GM12892 (cell line): ENCODE results near the gene SCAMP3.
A peak's percentile ranks its signal among the peaks of the same experiment; 100 is the strongest.
"Not testable (repeated sequence)": the region's sequence is repeated elsewhere in the genome, so short reads cannot be mapped to it uniquely, and the experiment has no call there.

Experiments used
- DNase-seq: peaks from one replicate; pipeline ENCODE4 v3.0.0; 2011; ENCODE audit not compliant: insufficient read length
- FAIRE-seq: peaks from 2 replicates; lab custom pipeline; 2011; peaks lifted over from hg19 to GRCh38; lab: Jason Lieb, UNC
- POLR2A ChIP-seq: IDR thresholded peaks from 2 replicates; pipeline ENCODE4 v1.6.1; 2011; ENCODE audit warnings: low read depth, low read length, control low read depth
- POLR2AphosphoS5 ChIP-seq: IDR thresholded peaks from 2 replicates; pipeline ENCODE4 v1.6.1; 2011; ENCODE audit warnings: low read depth, low read length, control low read depth
- TAF1 ChIP-seq: IDR thresholded peaks from 2 replicates; pipeline ENCODE4 v1.6.1; 2011; ENCODE audit warnings: low read depth, mild to moderate bottlenecking, control low read depth, low read length, borderline replicate concordance

Gene SCAMP3

GRCh38 chr1:155250246-155250632 lies 11.9 kb downstream of the SCAMP3 start:
- no peak for TF ChIP-seq POLR2A
- TF ChIP-seq TAF1 = no peak
- no peak for TF ChIP-seq POLR2AphosphoS5
- DNase-seq = no peak
- no peak for FAIRE-seq

- no peak for FAIRE-seq
- DNase-seq = no peak
- TF ChIP-seq POLR2AphosphoS5 (no peak), POLR2A (no peak), TAF1 (no peak)
Measured at GRCh38 chr1:155247667-155248553, 14.2 kb downstream of the SCAMP3 start.

DNA sequence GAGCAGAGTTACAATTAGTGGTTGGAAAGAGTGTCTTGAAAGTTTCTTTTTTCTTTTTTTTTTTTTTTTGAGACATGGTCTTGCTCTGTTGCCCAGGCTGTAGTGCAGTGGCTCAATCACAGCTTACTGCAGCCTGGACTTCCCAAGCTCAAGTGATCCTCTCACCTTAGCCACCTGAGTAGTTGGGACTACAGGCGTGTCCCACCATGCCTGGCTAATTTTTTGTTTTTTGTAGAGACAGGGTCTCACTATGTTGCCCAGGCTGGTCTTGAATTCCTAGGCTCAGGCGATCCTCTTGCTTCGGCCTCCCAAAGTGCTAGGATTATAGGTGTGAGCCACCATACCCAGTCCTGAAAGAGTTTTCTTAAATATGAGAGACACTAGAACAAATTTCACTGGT lies 15.4 kb downstream of the SCAMP3 start:
- DNase-seq, FAIRE-seq: not testable (repeated sequence)

GRCh38 chr1:155245163-155245524 lies 17.0 kb downstream of the SCAMP3 start:
- no peak for TF ChIP-seq POLR2AphosphoS5
- no peak for TF ChIP-seq TAF1
- no peak for TF ChIP-seq POLR2A
- DNase-seq = no peak
- FAIRE-seq = no peak

DNA sequence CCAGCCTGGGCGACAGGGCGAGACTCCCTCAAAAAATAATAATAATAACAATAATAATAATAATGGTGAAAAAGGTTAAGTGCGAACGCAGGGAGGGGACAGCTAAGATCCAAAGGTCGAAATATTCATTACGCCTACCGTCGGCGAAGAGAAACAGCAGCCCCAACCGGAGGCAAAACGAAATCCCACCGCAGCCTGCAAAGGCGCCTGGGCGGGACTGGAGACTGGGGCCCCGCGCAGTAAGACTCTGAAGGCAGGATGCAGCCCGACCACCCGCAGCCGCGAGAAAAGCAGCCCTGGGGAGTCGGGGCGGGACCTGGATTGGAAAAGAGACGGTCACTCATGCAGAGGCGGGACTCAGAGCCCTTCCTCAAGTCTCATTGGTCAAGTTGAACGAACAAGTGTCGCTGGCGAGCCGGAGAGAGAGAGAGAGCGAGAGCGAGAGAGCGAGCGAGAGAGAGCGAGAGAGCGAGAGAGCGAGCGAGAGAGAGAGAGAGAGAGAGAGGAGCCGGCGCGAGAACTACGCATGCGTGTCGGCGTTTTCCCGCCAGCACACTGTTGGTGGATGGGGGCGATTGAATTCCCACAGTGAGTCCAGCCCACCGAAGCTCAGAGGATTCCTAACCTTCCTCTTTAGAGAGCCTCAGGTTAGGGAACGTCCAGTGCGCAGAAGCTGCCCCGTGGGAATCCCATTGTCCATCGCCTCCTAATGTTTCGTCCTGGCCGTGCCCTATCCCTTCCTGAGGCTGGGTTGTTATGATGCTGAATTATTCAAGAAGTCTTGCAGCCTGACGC lies 17.6 kb downstream of the SCAMP3 start:
- FAIRE-seq (peak; percentile 66), DNase-seq (peak; percentile 92)
- TF ChIP-seq POLR2A (peak; percentile 96), TAF1 (peak; percentile 37; the same call in 1 of the 2 replicates), POLR2AphosphoS5 (peak; percentile 93)

- DNase-seq (no peak), FAIRE-seq (no peak)
- TF ChIP-seq POLR2AphosphoS5 (no peak), TAF1 (no peak), POLR2A (no peak)
Measured at GRCh38 chr1:155242805-155243358, 19.3 kb downstream of the SCAMP3 start.

DNA sequence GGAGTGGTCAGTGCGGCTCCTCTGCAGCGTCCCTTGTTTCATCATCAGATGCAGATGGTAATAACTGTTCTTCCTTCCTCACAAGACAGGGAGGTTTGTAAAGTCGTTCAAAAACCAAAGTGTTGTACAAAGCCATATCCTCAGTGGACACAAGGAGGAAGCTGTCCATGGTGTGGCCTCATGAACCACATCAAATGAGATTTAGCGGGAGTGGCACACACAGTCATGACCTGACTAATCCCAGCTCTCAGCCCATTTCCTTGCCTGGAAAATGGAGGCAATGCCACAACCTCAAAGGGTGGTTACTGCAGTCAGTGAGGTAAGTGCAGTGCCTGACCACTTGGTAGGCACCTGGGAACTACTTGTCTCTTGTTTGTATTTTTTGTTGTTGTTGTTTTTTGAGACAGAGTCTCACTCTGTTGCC lies 20.3 kb downstream of the SCAMP3 start:
- DNase-seq (no peak), FAIRE-seq (no peak)
- TF ChIP-seq POLR2A (no peak), TAF1 (no peak), POLR2AphosphoS5 (no peak)

- FAIRE-seq (peak; percentile 14), DNase-seq (peak; percentile 56)
- no peak for TF ChIP-seq POLR2AphosphoS5
- no peak for TF ChIP-seq POLR2A
- no peak for TF ChIP-seq TAF1
Measured at GRCh38 chr1:155241069-155241679, 21.0 kb downstream of the SCAMP3 start.

DNA sequence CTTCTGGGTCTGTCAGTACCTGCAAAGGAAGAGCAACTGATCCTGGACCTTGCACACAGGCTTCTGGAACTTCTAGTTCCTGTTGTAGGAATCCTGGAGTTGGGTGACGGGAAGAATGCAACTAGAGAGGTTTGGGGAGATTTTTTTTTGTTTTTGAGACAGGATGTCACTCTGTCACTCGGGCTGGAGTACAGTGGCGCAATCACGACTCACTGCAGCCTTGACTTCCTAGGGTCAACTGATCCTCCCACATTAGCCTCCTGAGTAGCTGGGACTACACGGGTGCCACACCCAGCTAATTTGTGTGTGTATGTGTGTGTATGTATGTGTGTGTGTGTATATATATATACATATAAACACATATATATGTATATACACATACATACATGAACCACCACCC lies 25.7 kb downstream of the SCAMP3 start:
- DNase-seq = no peak
- no peak for TF ChIP-seq TAF1
- TF ChIP-seq POLR2A = no peak
- no peak for TF ChIP-seq POLR2AphosphoS5
- FAIRE-seq = no peak

- FAIRE-seq = peak; percentile 40
Measured at GRCh38 chr1:155235375-155235774, 26.8 kb downstream of the SCAMP3 start.

GRCh38 chr1:155233502-155233901 lies 28.7 kb downstream of the SCAMP3 start:
- not testable (repeated sequence) for FAIRE-seq

More at GRCh38 chr1:155235375-155235774, 26.8 kb downstream of the SCAMP3 start:
- DNase-seq = not testable (repeated sequence)

GRCh38 chr1:155232001-155232978 lies 29.9 kb downstream of the SCAMP3 start:
- not testable (repeated sequence) for DNase-seq, FAIRE-seq

More at GRCh38 chr1:155233502-155233901, 28.7 kb downstream of the SCAMP3 start:
- not testable (repeated sequence) for DNase-seq

- not testable (repeated sequence) for FAIRE-seq, DNase-seq
Measured at GRCh38 chr1:155231302-155231701, 30.9 kb downstream of the SCAMP3 start.
